Measurements from ENCODE around the gene KCNJ15.

The KCNJ15 gene

DNA sequence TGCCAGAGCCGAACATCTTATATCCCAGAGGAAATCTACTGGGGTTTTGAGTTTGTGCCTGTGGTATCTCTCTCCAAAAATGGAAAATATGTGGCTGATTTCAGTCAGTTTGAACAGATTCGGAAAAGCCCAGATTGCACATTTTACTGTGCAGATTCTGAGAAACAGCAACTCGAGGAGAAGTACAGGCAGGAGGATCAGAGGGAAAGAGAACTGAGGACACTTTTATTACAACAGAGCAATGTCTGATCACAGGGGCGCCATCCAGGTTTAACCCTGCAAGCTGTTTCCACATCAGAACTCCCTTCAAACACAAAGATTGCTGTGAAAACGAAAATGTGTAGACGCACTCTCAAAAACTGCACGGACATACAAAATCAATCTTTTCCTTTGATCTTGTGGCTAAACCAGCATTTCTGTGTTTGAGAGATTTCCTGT, 43.4 kb downstream of the KCNJ15 start:
- no peak for DNase-seq

DNA sequence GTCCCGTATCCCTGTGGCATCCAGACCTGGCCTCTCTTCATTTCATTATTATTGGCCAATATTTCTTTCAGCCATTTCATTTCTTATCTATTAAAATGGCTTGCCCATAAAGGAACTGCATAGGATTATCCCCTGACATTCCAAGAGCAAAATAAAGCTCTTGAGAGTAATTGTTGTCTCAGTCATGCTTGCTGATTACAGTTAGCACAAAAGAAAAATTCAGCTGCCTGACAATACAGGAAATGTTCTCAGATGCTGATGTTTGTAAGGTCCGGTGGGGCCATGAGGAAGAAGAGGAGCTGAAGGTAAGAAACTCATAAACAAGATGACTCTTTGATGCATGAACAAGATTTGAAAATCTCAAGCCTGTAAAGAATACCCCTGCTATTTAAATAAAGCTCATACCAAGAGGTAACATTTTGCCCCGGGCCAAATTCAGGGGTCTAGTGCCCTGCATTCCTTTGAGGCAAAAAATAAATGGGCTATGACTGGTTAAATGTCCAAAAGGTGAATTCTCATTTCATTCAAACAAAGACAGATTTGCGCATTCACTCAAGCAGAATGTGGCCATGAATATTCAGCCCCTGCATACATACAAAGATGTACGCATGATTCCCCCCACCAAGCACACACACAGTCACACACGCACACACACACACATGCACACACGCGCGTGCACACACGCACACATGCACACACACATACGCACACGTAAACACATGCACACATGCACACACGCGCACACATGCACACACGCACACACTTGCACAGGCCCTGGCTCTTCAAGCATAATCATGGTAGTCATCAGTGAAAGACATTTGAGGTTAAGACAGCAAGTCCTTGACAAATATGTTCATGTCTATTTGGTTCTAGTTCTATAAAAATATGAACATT, 44.8 kb downstream of the KCNJ15 start:
- no peak for DNase-seq

DNA sequence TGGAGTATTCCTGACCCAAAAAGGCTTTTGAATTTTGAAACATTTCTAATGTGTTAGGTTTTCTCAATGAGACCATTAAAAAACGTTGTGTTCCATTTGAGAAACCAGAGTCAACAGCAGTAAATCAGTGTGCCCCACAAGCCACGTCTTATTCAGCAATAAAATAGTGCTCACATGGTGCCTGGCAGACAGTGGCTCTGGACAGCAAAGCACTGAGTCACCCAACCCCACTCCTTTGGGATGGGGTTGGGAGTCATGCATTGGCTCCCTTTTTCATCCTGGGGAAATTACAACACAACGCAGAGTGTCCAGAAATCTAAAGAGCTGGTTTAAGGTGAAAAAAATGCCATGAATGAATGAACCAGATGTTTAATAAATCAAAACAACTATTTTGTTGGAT, 46.5 kb downstream of the KCNJ15 start:
- DNase-seq: no peak

DNA sequence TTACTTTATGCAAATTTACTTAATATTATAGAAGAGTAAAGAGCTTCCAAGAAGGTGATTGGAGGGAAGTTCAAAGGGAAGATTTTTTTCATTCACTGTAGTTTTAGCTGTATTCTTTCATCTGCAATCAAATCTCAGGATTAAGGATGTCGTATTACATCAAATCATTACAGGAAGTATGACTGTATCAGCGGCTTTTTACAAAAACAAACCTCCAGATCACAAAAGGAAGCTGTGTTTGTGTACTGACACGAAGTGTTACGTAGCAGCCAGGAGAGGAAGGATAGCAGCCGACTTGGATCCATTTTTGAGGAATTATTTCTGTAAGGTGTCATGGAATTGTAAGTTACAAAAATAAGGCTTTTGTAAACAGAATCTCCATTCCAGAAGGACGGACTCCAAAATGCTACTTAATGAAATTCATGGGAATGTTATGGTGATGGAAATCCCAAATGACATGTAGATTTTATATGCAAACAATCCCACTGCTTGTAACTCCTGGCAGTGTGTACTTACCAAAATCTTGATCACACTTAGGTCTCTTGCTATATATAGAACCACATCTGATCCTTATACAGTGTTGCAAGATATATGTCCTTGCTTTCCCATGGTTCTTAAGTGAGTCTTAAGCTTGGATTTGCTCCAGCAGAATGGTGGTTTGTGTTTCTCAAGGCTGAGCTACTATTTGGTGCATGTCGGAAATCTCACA, 49.8 kb downstream of the KCNJ15 start:
- DNase-seq: peak; percentile 31

DNA sequence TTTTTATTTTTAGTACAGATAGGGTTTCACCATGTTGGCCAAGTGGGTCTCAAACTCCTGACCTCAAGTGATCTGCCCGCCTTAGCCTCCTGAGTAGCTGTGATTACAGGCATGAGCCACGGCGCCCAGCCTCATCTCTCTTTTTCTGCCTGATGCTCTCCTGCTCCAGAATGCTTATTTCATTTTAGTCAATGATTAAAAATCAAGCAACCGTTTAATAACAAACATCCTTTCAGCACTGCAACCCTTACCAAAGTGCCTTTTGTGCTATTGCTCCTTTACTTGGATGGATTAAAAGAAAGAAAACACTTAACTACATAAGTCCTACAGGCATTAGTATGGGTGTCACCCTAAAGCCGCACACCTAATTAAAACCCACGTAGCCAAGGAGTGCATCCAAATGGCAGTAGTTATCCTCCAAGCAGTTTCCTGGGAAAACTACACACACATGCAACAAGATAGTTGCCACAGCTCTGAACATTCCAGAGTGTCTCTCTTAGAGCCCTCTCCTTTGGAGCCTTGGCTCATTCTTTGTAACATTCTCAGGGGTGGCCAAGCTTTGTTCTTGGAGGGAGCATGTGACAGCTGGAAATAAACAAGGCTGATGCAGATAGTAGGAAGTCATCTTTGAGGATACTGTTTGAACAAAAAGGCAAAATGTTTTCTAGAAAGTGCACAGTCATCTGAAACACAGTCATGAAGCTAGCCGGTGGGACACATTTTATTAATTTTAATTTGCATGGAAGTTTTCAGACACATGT, 51.2 kb downstream of the KCNJ15 start:
- DNase-seq: no peak

DNA sequence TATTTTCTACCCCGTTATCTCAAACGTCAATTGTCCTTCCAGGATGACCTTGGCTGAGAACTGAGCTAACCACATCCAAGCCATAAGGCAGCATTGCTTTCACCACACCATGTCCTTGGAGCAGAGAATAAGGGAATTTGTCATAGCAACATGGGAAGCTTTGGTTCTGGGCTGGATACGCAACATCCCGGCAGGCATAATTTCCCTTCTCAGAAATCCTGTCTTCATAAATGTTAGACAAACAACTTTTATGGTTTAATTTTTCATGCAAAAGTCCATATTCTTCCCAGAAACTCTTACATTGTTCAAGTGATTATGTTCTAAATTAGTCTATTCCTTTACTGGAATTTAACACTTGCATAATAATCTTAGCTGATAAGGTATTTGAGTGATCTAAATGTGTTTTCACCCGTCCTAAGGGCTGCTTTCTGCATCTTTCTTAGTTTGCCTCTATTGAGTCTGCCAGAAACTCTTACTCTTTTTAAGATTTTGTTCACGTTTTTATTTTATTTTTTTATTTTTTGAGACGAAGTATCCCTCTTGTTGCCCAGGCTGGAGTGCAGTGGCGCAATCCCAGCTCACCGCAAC, 51.8 kb downstream of the KCNJ15 start:
- no peak for DNase-seq

DNA sequence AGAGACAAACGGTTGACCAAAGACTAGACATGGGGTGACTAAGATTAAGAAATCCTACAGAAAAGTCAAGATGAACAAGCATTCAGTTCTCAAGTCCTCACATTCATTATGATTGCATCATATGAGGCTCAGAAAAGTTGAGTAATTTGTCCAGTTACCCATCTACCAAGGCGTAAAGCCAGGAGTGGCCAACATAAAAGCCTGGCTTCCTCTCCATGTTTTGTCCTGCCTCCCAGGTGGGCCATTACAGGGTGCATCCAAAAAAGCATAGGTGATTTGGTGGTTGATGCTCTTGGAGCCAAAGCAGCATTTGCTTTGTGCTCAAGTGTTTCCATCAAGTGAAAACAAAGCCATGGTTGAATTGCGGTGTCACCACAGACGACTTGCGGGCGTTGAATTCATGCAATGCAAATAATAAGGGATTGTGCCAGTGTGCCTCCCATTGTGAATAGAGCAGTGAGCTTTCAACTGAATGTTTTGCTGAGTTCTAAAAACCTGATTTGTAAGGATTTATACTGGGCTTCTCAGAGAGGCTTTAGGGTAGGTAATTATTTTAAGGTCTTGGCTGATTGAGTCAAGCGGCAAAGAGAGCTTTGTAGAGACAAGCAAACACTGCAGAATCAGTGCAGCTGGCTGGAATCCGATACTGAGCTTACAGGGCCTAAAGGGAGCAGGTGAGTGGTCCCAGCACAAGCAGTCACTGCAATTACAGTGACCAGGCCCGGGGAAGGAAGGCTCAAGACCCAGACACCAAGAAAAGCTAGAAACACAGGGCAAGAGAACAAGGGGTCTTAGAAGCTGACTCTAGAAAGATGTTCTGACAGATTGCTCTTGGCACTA, 54.1 kb downstream of the KCNJ15 start:
- no peak for DNase-seq

DNA sequence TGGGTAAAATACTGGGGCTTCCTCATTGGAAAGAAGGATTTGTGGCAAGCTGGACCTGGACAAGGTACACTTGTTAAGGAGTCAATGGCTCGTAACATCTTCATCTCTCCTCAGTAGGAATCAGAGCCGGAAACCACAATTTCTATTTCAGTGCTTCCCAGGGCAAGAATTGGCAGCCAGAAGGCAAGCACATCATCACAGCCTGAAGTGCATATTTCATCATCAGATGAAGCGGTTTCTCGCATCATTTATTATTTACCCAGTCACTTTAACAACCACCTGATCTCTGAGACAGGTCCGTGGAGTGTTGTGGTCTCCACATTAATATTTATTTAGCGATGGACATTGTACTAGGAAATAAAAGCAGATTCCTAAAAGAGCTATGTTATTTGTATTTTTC, 55.0 kb downstream of the KCNJ15 start:
- DNase-seq: no peak

DNA sequence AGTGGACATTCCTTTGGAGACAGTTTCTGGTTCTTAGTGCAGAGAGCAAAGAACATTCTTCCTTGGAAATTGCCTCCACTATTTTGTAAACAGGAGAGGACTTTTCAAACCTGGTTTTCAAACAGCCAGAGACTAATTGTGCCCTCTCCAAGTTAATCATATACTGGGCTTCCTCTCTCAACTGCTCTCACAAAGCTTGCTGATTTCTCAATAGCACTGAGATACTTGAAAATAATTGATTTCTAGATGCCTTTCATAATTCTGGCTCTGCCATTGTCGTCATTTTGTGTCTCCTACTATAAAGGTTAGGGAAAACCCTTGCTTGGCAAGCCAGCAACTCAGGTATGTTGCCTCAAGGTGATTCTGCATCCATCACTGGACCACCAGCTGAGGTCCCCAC, 56.0 kb downstream of the KCNJ15 start:
- DNase-seq: no peak

DNA sequence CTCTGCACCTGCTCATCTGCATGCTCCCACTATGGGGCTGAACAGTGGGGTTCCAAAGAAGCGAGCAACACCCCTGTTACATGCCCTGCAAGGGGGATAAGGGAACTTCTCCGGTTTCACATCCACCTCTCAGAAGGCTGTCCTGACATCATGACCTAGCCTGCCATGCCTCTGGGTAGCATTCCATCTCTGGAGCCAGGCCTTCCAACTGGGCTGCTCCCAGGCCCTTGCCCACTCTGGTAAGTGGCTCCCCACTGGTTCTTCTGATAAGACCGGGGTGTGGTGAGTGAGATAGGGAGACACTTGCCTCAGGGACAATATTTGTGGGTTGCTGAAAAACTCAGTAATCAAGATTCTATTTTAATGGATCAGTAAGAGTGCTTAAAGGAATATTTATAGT, 57.8 kb downstream of the KCNJ15 start:
- no peak for DNase-seq

DNA sequence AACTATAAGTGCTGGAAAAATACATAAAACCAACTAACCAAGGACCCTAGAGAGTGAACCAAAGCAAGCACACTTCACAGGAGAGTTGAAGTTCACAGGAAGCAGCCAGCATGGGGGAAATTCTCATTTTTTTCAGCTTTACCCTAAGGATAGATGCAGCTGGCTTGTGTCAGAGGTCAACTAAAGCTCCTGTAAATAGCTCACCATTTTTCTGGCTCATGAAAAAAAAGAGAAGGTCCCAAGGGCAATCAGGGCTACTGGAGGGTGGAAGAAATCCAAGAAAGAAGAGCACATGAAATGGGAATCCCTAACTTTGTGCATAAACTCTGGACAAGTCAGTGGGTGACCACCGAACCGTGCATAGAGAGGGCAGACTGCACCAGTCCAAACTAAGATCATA, 58.3 kb downstream of the KCNJ15 start:
- DNase-seq: no peak

DNA sequence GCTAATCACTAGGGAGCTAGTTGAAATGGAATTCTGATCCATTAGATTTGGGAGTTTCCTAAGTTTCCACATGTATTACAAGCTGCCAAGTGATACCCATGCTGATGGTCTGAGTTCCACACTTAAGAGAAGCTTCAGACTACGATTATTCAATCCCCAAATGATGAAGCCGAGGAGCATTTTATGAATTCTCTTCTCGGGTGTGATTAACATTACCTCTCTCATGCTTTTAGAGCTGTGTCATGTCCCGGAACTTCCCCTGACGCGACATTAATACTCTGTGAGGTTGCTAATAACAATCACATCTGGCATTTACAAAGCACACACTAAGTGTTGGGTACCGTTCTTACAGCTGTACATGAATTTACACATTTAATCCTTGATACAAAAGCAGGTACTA, 63.0 kb downstream of the KCNJ15 start:
- no peak for DNase-seq

DNA sequence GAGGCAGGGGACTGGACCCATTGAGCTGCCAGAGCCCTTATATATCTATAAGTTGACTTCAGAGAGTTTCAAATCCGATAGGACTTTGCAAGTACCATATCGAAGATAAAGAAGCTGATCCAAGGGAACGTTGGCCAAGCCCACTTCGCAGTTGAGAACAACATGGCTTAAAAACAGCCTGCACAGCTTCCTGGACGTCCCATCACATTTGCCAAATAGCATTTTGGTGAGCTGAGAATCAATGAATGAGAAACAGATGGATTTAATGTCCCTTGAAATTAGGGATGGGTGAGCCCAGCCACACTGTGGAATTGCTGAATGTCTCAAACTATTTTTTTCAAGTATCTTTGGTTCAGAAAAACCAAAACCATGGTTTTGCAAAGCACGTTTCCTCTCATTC, 64.8 kb downstream of the KCNJ15 start:
- no peak for DNase-seq

DNA sequence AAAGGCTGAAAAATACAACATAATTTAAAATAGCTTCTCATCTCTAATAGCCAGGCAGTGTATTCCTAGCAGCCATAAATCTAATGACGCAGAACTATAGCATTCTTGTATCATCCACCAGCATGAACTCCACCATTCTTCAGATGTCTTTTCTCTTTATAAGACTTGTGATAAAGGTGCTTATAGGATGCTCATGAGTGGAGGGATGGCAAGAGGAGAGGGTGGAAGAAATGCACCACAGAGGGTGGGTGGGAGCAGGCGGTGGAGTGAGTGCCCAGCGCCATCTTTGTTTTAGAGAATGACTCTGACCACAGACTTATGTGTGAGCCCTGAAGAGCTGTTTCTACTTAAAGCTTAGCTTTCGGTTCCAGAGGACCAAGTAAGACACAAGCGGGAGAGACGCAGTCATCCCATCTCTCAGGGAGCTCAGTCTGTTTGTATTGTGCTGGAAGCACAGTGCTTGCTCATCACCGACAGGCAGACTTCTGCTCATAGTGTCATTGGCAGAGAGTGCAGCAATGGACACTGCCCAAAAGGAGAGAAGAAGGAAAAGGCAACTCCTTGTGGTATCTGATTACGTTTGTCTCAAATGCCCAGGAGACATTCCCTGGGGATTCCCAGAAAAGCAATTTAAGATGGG, 65.6 kb downstream of the KCNJ15 start:
- DNase-seq: no peak

DNA sequence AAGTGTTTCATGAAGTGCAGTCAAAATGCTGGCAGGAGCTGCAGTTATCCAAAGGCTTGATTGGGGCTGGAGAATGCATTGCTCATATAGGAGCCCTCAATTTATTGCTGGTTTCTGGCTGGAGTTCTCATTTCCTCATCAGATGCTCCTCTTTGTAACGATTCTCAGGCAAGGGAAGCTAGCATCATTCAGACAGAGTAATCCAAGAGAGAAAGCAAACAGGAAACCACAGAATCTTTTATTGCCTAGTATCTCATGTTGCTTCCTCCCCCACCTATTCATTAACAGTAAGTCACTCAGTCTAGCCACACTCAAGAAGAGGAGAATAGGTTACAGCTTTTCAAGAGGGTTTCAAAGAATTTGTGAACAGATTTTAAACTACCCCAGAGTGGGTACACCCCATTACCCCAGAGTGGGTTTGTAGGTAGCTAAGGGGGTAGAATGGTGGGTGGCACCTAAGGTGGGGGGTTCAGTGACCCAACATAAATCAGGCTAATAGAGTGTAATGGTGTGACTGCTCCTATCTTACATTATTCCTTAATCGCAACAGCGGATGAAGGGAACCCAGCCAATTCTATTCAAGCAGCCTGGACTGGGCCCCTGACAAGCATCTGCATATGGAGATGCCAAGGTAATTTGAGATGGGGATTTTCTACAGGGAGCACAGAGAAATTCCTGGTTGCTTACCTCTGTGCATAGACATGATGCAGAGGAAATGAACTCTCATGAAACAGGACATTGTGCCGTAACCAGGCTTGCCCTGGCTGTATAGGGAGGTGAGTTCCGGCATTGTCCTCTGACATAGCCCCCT, 67.1 kb downstream of the KCNJ15 start:
- DNase-seq: peak; percentile 21

DNA sequence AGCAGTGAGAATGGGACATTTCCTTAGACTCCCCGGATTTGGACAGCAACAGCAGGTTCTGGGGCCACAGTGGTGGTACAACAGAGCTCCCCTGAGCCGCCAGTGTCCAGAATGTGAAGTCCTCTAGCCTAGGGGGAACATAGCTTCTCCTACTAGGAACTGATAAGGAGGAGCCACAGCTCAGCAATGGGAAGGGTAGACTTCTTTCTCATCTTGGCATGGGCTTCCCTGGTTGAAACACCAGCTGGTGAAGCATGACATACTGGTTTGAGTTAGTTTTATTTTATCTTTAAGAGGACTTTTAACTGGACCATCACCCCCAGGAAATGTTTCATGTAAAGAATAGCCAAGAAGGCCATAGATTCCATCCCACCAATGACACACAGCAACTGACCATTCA, 68.4 kb downstream of the KCNJ15 start:
- no peak for DNase-seq

DNA sequence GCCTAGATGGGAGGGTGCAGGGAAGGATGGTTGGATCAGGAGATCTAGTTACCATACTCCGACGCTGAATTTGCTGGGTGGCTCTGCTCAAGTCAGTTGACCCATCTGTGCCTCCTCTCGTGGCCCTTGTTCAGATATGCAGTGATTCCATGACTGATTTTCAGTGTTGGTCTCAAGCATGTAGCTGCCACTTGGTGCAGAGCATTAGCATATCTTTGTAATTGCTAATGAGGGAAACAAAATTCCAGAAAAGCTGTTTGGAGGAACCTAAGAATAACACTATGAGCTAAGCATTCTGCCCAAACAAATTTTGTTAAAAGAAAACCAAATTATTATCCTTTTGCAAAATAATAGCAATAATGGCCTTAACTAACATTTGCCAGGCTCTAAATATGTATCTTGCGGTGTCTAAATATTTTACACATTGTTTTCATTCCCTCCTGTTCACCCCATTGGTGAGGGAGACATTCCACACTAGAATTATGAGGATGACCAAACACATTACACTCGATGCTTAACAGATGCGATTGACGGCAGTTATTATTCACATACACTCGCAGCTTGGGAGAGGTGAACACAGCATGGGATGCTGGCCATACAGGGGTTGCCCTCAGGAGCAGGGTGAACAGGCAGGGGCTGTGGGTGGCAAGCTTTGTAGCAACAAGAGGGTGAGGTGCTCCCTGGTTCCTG, 69.1 kb downstream of the KCNJ15 start:
- no peak for DNase-seq

DNA sequence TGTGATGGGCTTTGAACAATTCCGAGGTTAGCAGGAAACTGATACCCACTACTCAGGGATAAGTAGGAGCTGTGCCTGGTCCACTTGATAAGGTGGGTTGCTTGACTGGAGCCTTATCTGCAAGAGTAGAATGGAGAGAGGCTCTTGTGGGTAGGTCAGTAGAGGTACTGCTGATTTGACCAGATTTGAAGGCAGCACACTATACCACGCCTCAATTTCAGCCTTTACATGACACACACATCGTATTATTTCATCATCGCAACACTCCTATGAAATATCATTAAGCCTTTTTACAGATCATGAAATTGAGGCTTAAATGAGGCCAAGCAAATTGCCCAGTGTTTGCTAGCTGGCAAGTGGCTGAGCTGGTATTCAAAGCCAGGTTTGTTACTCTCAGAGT, 69.6 kb downstream of the KCNJ15 start:
- DNase-seq: no peak

DNA sequence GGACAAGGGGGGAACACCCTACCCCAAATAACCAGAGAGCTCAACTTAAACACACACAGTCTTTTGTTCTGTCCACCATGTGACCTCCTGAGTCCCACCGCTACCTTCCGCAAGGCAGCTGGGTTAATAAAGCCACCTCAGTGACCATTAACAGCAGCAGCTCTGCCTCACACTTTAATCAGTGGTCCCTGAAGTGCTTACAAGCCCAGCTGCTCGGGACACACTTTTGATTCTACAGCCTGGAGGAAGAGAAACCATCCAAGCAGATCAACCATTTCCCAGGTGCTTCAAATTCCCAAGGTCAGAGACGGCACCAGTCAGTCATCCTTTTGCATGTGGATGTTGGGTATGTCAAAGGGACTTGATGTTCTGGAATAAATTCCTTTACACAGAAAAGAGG, 70.1 kb downstream of the KCNJ15 start:
- no peak for DNase-seq

DNA sequence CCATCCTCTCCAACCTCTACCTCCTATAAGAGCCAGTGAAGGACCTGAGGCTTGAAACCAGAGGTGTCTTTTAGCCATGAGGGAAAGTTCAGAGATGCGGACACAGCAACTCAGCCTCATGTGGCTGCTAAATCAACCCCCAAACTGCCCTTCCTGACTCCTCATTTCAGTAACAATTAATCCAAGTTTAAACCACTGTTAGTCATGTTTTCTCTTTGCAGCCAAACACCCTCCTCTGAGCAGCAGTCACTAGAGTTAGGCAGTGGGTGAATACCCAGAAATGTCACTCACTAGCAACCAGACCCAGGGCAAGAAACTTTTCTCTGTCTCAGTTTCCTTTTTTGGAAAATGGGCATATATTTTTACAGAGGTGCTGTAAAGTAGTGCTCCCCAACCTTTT, 71.2 kb downstream of the KCNJ15 start:
- DNase-seq: no peak

Data from CD4-positive, alpha-beta T cell treated with Interleukin-10 for 1 hour (primary cell).